Dedifferentiated amniotic fluid mesenchymal stem cell (primary cell): ENCODE measurements around the gene CUL1.

Source experiments
- DNase-seq: peaks from one replicate; pipeline ENCODE4 v3.0.0-alpha.2; 2016; ENCODE audit errors: extremely low spot score

CUL1 gene

DNA sequence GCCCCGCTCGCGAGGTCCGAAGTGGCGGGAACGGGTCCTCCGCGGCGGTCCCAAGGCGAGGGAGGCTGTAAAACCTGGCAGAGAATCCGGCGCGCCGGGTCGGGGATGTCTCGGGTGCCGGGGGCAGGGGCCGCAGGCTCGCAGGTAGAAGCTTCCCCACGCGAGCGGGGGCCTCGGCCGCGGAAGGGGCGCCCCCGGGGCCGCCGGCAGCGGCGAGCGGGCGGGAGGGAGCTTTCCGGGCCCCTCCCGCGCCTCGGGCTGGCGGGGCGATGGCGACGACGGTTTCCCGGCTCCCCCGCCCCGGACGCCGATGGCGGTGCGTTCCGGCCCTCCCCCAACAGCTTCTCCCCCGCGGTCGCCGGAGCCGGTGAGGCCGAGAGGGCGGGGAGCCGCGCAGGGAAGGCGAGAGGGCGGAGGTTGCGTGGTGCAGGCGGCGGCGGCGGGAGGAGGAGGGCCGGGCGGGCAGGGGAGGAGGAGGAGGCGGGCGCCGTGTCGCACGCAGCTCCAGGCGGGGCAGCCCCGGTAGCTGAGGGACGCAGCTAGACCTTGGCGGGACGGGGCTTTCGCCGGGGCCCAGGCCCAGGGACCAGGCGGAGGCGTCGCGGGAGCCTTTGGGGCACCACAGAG is at the start of gene CUL1:
TSS of gene CUL1 (plus strand) at position 507 of the 627 bp plus-strand sequence. CDS start 31,220 bp downstream, outside the sequence.
- DNase-seq: peak; percentile 32

DNA sequence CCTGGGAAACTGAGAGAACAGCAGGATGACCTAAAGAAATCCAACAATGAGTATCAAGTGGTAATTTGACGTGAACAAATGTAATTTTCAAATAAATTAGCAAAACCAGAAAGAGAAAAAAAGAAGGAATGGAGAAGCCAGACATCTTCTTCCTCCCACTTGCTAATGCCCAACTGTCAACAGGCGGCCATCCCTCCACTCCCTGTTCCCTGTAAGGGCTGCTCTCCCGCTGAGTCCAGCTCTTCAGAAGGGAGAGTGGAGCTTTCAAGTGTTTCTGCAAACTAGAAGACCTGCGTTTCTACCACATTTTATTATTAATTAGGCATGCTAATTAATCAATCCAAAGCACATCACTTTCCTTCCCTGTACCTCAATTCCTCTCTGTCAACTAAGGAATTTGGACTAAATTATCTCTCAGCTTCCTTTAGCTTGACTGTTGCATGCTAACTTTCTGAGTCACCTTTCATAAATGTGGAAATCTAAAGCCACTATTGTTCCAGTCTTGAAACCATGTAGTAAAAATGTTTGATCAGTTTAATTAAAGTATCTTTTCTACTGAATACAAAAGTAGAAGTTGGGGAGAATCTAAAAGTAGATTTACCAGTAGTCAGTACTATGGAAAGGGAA is 48.4 kb upstream of the CUL1 start:
- DNase-seq: peak; percentile 19

DNA sequence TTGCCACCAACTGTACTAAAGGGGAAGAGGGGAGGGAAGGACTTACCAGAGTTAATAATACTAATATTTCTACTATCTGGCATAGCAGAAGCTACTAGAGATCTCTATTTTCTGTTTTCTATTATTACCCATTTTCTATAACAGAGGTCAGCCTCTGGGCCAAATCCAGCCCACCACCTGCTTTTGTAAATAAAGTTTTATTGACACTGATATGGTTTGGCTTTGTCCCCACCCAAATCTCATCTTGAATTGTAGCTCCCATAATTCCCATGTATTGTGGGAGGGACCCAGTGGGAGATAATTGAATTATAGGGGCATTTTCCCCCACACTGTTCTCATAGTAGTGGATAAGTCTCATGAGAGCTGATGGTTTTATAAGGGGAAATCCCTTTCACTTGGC is 45.9 kb upstream of the CUL1 start:
- DNase-seq: no peak

DNA sequence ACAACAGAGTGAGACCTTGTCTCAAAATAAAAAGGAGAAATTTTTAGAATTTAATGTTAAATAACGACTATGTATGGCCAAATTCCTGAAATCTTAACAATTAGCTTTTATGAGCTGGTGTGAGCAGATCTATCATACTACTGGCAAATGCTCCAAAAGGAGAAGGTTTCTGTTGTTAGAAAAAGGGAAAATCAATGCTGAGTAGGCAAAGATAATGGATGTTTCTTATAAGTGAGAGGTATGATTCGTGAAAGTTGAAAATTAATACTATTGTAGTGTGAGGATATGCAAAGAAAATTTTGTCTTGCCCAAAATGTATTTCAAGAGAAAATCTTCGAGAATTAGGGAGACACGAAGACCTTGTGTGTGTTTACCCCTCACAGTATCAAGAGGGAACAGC is 40.8 kb upstream of the CUL1 start:
- no peak for DNase-seq

DNA sequence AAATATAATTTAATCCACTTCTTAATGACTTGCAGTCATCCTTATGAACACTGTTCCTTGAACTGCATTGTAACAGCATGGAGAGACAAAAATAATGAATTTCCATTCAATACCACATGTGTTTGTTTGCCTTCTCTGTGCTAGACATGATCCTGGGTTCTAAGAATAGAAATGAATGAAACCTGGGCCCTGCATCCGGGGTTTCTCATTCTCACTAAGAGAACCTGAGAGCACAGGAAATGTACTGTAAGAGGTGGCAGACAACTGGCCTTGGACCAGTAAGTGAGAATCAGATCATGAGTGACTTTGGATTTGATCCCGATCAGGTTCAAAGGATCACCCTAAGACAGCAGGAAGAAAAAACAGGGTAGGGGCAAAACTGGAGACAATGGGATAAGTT is 37.2 kb upstream of the CUL1 start:
- no peak for DNase-seq

DNA sequence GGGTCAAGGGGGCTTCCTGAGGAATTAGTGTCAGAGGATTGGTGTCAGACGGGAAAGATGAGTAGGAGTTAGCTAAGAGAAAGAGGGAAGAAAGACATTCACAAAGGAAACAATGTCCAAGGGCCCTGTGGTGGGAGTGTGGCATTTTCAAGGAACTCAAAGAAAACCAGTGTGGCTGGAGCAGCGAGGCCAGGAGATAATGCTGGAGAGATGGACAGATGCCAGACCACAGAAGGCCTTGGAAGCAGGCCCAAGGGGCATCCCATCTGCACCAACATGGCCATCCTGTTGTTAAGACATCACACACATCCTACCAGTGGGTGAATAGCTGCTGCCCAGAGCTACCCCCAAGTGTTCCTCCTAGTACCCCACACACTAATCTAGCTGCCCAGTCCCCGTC is 36.1 kb upstream of the CUL1 start:
- no peak for DNase-seq

DNA sequence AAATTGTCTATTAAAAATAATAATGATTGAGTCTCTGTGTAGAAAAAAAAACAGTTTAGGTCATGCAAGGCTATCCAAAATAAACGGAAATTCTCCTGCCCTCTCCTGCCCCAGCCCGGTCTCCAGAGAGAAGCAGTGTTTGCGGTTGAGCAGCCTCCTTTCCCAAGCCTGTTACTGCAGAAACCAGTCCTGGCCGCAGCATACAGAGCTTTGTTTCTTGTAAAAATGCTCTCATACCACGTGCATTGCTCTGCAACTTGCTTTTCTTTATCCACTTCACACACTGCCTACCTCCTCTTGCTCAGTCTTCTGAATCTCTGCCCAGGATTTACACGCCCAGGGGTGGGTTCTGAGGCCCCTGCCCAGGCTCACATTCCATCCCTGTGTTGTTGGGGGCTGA is 34.4 kb upstream of the CUL1 start:
- no peak for DNase-seq

DNA sequence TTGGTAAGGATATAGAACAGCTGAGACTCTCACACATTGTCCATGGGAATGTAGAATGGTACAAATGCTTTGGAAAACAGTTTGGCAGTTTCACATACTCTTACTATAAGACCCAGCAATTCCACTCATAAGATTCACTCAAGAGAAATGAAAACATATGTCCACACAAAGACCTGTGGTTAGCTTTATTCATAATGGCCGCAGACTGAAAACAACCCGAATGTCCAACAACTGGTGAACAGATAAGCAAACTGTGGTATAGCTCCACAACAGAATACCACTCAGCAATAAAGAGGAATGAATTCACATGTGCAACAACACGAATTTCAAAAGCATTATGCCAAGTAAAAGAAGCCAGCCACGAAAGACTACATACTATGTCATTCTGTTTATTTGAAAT is 33.5 kb upstream of the CUL1 start:
- DNase-seq: no peak

DNA sequence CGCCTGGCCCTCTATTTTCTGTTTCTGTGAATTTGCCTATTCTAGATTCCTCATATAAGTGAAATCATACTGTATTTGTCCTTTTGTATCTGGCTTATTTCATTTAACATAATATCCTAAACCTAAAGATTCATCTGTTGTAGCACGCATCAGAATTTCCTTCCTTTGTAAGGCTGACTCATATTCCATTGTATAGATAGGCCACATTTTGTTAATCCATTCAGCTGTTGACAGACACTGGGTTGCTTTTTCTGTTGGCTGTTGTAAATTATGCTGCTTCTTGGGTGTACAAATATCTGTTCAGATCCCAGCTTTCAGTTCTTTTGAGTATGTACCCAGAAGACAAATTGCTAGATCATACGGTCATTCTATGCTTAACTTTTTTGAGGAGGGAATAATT is 28.8 kb upstream of the CUL1 start:
- DNase-seq: no peak

DNA sequence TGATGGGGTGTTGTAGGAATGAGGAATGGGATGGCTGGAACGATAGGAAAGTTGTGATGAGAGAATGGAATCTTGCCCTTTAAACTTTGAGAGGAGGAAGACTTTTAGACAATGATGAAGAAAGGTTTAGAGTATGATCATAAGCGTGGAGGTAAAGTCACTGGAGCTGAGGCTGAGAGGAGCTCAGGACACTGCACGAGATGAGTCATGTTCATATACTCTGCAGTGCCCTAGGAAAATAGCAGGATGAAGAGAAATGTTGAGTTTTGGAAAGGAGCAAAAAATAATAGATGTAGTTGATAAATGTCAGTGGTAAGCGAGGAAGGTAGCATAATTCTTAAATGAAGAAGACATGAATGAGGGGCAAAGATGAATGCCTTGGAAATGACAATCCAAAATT is 28.3 kb upstream of the CUL1 start:
- no peak for DNase-seq

DNA sequence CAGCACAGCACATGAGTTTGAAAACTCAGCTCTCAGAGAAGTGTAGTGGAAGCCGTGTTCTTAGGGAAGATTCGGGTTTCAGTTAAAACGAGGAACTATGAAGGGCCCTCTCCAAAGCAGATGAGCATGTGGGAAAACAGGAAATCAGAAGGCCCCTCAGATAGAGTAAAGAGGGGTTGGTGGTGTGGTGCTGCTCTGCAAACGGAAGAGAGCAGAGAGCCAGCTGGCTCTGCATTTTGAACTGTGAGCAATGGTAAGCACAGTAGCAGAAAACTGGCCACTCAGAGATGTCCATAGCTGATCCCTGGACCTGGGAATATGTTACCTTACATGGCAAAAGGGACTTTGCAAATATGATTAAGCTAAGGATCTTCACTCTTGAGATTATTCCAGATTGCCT is 27.9 kb upstream of the CUL1 start:
- no peak for DNase-seq

DNA sequence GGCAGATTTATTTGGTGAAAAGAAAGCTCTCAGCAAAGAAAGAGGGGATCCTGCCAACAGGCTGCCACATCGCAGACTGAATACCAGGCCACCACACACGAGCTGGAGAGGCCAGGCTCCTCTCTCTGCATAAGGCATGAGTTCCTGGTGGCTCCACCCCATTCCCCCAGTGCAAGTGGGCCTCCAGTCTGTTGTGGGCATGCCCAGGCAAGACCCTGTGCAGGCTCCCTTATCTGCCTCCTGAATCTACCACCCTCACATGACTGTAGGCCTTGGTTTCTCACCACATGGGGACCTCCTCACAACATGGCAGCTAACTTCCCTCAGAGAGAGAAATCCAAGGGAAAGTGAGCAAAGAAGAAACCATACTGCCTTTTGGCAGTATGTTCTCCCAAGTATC is 26.7 kb upstream of the CUL1 start:
- no peak for DNase-seq

DNA sequence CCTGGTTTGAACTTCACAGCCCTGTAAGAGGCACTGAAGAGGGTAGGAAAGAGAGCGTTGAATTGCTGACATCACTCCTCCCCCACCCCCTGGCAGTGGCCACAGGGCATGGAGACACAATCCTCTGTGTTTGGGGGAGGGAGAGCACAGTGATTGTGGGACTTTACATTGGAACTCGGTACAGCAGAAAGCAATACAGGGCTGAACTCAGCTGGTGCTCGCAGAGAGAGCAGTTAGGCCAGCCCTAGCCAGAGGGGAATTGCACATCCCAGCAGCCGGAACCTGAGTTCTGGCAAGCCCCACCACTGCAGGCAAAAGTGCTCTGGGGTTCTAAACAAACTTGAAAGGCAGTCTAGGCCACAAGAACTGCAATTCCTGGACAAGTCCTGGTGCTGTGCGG is 24.0 kb upstream of the CUL1 start:
- DNase-seq: no peak

DNA sequence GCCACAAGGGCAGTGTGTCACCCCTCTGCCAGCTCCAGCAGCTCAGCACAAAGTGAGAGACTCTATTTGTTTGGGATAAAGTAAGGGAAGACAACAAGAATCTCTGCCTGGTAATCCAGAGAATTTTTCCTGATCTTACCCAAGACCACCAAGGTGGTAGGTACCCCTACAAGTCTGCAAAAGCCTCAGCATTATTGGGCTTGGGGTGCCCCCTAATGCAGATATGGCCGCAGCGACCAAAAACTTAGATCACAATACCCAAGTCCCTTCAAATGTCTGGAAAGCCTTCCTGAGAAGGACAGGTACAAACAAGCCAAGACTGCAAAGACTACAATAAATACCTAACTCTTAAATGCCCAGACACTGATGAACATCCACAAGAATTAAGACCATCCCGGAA is 22.4 kb upstream of the CUL1 start:
- no peak for DNase-seq

DNA sequence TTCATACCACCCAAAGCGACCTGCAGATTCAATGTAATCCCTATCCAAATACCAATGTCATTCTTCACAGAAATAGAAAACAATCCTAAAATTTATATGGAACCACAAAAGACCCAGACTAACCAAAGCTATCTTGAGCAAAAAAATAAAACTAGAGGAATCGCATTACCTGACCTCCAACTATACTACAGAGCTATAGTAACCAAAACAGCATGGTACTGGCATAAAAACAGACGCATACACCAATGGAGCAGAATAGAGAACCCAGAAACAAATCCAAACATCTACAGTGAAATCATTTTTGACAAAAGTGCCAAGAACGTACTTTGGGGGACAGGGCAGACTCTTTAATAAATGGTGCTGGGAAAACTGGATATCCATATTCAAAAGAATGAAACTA is 16.9 kb upstream of the CUL1 start:
- no peak for DNase-seq

DNA sequence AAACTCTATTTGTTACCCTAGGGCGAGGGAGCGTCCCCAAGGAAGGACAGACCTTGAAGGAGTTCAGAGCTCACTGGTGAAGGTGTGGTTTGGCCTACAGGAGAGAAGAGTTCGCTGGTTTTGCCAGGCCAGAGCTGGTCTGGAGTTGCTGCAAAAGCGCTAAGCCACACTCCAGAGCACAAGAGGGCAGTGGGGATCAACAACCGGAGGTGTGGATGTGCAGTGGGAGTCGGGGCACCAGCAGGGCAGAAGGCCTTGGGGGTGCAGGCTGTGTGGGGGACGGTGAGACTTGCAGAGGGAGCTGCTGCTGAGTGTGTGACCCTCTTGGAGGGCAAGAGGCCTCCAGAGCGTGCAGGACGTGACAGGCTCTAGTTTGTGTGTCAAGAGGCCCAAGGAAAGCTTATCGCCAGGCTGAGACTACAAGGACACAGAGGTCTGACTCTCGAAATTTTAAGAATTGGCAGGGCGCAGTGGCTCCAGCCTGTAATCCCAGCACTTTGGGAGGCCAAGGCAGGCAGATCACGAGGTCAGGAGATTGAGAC is 14.3 kb upstream of the CUL1 start:
- no peak for DNase-seq

DNA sequence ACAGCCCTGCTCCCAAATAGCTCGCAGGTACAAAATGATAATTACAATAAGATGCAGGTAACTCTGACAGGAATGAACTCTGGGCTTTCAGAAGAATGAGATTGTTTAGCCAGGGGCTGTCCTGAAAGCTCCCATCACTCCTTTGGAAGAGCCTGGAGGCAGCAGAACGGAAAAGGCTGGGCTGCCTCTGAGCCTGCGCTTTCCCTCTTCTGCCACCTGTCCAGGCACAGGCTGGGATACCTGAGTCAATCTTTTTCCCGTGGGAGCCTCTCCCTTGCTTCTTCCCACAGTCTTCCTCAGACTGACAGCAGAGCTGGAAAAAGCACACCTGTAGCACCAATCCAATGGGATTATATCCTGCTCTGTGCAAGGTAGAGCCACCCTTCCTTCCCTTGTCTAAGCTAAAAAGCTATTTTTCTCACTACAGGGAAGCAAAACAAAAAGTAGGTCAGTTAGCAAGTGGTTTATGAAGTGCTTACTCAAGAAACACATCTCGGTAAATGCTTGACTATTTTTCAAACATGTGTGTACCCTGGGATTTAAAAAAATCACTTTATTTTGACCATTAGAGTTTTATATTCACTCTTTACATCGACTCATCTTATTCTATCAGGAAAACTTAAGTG is 12.3 kb upstream of the CUL1 start:
- no peak for DNase-seq

DNA sequence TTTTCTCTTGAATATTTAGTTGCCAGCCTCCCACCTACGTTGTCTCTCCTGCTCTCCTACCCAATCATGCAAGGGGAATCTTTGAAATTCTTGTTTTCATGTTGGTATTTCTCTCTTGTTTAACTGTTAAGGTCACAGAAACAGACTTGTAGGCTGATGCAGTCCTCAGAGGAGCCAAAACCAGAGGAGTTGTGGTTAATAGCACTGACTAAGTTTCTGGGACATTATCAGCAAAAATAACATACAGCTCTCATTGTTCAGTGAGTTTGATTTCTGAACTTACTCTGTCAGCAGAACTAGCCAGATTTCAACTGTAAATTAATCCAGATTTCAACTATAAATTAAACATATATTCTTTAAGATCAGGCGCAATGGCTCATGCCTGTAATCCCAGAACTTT is 11.1 kb upstream of the CUL1 start:
- DNase-seq: no peak

DNA sequence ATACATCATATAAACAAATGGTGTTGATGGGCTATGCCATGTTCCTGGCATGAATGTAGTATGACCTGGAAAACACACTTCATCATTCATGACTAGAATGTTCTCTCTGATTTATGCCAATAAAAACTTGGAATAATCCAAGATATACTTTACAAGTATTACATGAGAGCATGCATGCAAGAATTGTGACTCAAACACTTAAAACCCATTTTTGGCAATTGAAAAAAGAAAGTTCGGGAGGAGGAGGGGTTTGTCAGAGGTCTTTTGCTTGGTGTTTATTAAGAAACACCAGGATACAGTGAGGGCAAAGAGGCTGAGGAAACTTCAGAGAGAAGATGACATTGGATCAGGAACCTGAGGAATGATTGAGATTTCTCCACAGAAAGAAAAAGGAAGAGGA is 10.2 kb upstream of the CUL1 start:
- DNase-seq: no peak

DNA sequence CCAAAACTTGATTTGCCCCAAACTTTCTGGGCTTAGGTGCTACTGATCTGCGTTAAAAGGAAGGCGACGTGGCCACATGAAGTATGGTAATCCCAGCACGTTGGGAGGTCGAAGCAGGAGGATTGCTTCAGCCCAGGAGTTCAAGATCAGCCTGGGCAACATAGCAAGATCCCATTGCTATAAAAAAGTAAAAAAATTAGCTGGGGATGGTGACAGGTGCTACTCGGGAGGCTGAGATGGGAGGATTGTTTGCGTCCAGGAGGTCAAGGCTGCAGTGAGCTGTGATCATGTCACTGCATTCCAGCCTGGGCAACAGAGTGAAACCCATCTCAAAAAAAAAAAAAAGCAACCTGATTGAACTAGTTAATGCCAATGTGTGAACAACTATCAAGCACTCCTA is 5.1 kb upstream of the CUL1 start:
- DNase-seq: no peak

DNA sequence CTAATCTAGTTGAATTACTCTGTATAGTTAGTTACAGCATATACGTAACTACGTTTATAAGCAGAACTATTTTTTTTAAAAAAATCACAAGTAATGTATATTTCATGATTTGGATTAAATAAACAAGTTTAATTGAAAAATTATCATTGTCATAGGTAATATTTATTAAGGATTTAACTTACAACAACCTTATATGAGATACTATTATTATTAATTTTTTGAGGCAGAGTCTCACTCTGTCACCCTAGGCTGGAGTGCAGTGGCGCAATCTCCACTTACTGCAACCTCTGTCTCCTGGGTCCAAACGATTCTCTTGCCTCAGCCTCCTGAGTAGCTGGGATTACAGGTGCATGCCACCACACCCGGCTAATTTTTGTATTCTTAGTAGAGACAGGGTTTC is 4.1 kb upstream of the CUL1 start:
- no peak for DNase-seq

DNA sequence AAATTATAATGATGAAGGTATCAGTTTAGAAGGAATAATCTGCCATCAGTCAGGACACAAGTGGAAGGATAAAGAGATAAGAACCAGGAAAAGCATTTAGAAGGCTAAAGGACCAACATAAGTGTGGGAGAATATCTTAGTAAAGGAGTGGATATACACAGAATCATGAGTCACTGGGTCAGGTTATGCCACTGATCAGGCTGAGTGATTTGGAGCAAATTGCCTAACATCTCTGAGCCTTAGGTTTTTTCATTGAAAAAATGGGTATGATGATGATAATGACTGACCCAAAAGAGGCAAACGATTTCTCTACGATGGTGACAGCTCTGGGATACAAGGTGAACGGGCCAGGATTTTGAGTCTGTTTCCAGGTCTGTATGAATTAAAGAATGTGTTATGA is 2.8 kb upstream of the CUL1 start:
- no peak for DNase-seq

DNA sequence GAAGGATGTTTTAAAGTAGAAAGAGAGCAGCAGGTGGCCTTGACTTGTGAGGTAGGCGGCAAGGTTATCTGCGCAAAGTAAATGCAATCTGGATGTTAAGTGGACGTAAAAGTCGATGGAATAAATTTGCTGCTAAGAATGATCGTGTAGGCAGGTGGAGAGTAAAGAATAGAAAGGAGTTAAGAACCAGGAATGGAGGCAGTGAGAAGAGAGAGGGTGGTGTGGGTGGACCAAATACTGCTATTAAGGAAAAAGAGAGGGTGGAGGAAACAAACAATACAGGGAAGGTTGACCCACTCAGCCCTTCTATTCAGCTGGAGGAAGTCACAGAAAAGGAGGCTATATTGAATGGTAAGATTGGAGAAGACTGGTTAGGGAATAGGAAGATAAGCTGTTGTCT is 1.9 kb upstream of the CUL1 start:
- no peak for DNase-seq
